ENCODE measurements around the gene KRTAP19-8. TPM values are rescaled to one million over a fixed set of nuclear protein-coding genes. Genes with fewer than 3 reads are reported as not detected.

KRTAP19-8 gene
- total RNA-seq, 5 donors from 2014 or later (not counting 1 experiment from before 2014, with no cell fraction given), result not detected

- peaks cover 4 to 17% (median 17%) of the 10 kb centered on the region in 3 donors for H3K4me1 Mint-ChIP-seq
- ATAC-seq (replicated peaks in 1 of 4), result no peak
- H3K4me3 Mint-ChIP-seq, result no peak overlapping the region
- H3K27ac ChIP-seq (ENCODE audit: low read length), result no peak overlapping the region
- no peak overlapping the region for H3K4me3 ChIP-seq (ENCODE audit: control insufficient read depth in 1 of 2, extremely low read depth in 1 of 2, low read length in 1 of 2)
- H3K36me3 ChIP-seq (ENCODE audit: control insufficient read depth in 2 of 2, extremely low read depth in 1 of 2, insufficient read depth in 1 of 2, low read length in 1 of 2), result no peaks in the 10 kb centered on the region
- H3K9me3 ChIP-seq, result no peaks in the 10 kb centered on the region
- POLR2A ChIA-PET, result no interaction called here
- H3K4me1 ChIP-seq (ENCODE audit: control insufficient read depth in 1 of 2, extremely low read depth in 1 of 2, insufficient read depth in 2 of 2, low read length in 2 of 2), result peaks cover 0 to 10% of the 10 kb centered on the region in 2 experiments
- DNase-seq, result no peak
- no peaks in the 10 kb centered on the region for H3K9me3 Mint-ChIP-seq
- no peaks in the 10 kb centered on the region for H3K36me3 Mint-ChIP-seq
- WGBS (ENCODE audit: insufficient coverage), result no CpG with 5 or more reads among the region's 2 CpGs
- CTCF ChIA-PET, result no interaction called here
- no peak overlapping the region for H3K27ac Mint-ChIP-seq
- peaks cover 8 to 25% of the 10 kb centered on the region in 2 donors for H3K27me3 Mint-ChIP-seq
- peaks cover 0 to 3% of the 10 kb centered on the region in 2 experiments for H3K27me3 ChIP-seq (replicated peaks in 1 of 2; ENCODE audit: control insufficient read depth in 2 of 2, extremely low read depth in 1 of 2, insufficient read depth in 2 of 2, low read length in 1 of 2)
Measured at GRCh38 chr21:31018232-31018631, 20.0 kb downstream of the KRTAP19-8 start.

DNA sequence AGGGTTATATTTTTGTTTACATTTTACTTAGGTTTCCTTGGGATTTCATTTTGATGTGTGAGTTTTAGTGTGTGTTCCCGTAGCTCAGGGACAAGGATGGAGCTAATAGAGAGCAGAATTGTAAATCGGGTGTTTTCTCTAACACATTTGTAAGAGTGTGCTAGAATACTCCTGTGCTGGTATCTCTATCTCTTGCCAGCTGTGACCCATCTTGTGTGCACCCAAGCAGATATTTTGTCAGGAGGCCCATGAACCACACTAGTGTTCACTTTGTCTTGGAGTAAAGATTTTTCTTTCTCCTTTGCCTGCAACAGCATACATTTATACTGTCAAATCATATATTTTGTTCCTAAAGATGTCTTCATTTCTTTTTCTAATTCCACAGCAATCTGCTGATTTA, 23.4 kb downstream of the KRTAP19-8 start:
- WGBS (ENCODE audit: insufficient coverage), result no CpG with 5 or more reads among the region's 2 CpGs
- Mint-ChIP-seq H3K27ac (peak overlapping the region; percentile 45 to 74), H3K4me1 (peaks cover 24 to 46% (median 39%) of the 10 kb centered on the region in 3 donors), H3K27me3 (peaks cover 3 to 10% of the 10 kb centered on the region in 2 donors), H3K36me3 (no peaks in the 10 kb centered on the region), H3K4me3 (no peak overlapping the region), H3K9me3 (no peaks in the 10 kb centered on the region)
- ChIA-PET CTCF (no interaction called here), POLR2A (interaction anchor here in 1 of 2 donors (0.6 kb wide), 1 partner anchor 58 kb away, joined by 6 read pairs; no protein-coding TSS in a partner anchor)
- DNase-seq (no peak), ATAC-seq (replicated peaks in 1 of 4) (no peak)
- Histone ChIP-seq H3K27ac (ENCODE audit: low read length) (no peak overlapping the region), H3K9me3 (no peaks in the 10 kb centered on the region), H3K27me3 (replicated peaks in 1 of 2; ENCODE audit: control insufficient read depth in 2 of 2, extremely low read depth in 1 of 2, insufficient read depth in 2 of 2, low read length in 1 of 2) (no peaks in the 10 kb centered on the region), H3K4me1 (ENCODE audit: control insufficient read depth in 1 of 2, extremely low read depth in 1 of 2, insufficient read depth in 2 of 2, low read length in 2 of 2) (peaks cover 0 to 23% of the 10 kb centered on the region in 2 experiments), H3K4me3 (ENCODE audit: control insufficient read depth in 1 of 2, extremely low read depth in 1 of 2, low read length in 1 of 2) (no peak overlapping the region), H3K36me3 (ENCODE audit: control insufficient read depth in 2 of 2, extremely low read depth in 1 of 2, insufficient read depth in 1 of 2, low read length in 1 of 2) (no peaks in the 10 kb centered on the region)

DNA sequence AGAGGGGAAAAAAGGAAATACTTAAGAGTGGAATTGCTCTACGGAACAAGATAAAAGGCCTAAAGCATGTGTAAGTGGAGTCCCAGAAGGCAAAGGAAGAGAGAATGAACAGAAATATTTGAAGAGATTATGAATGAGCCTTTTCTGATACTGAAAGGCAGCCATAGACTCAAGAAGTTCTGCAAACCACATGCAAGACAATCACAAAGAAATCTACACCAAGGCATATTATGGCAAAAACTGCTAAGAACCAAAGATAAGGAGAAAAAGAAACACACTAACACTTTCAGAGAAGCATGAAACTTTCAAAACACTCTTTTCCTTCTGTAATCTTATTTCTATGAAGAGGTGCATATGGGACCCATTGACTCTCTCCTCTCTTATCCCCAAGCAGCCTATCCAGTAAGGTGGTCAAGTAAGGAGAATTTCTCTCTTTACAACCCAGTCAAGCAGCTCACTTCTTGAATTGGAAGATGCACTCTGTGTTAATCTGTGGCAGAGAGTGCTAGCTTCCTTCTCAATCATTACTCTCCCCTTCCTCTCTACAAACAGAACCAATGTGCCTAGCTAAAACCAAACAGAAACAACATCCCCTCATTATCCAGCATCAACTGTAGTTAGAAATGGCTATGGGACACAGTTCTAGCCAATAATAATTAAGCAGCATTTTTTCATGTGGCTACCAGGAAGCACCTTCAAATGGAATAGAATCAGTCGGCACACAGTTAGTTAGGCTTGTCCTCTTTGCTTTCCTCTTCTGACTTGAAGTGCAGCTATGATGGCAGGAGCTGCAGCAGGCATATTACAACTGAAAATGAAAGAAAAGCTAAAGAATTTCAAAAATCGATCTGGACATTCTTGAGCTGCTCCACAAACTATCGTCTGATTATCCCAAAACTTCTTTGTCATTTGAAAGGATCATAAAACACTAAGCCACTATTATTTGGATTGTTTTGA, 25.9 kb downstream of the KRTAP19-8 start:
- H3K27ac ChIP-seq (ENCODE audit: low read length), result peak overlapping the region; percentile 73
- DNase-seq, result peak in 1 of 35 experiments; percentile 11
- Mint-ChIP-seq H3K4me1 (peaks cover 24 to 50% (median 39%) of the 10 kb centered on the region in 3 donors), H3K27me3 (peaks cover 0 to 7% of the 10 kb centered on the region in 2 donors), H3K9me3 (no peaks in the 10 kb centered on the region), H3K4me3 (peak overlapping the region; percentile 7 to 49 (median 44)), H3K36me3 (no peaks in the 10 kb centered on the region), H3K27ac (peak overlapping the region; percentile 94 to 96)
- POLR2A ChIA-PET, result no interaction called here
- peaks cover 0 to 23% of the 10 kb centered on the region in 2 experiments for H3K4me1 ChIP-seq (ENCODE audit: control insufficient read depth in 1 of 2, extremely low read depth in 1 of 2, insufficient read depth in 2 of 2, low read length in 2 of 2)
- H3K27me3 ChIP-seq (replicated peaks in 1 of 2; ENCODE audit: control insufficient read depth in 2 of 2, extremely low read depth in 1 of 2, insufficient read depth in 2 of 2, low read length in 1 of 2), result no peaks in the 10 kb centered on the region
- no CpG with 5 or more reads among the region's 4 CpGs for WGBS (ENCODE audit: insufficient coverage)
- CTCF ChIA-PET, result interaction anchor here in 1 of 2 donors (0.6 to 0.9 kb wide), 3 partner anchors 19 to 181 kb away, joined by 3 to 4 read pairs (median 4); no protein-coding TSS in a partner anchor
- no peaks in the 10 kb centered on the region for H3K36me3 ChIP-seq (ENCODE audit: control insufficient read depth in 2 of 2, extremely low read depth in 1 of 2, insufficient read depth in 1 of 2, low read length in 1 of 2)
- peak in 2 of 4 experiments; percentile 46 to 47 for ATAC-seq (replicated peaks in 1 of 4)
- H3K9me3 ChIP-seq, result no peaks in the 10 kb centered on the region
- no peak overlapping the region for H3K4me3 ChIP-seq (ENCODE audit: control insufficient read depth in 1 of 2, extremely low read depth in 1 of 2, low read length in 1 of 2)

GRCh38 chr21:31011412-31011811, 26.9 kb downstream of the KRTAP19-8 start:
- H3K9me3 Mint-ChIP-seq, result peaks cover 3 to 4% (median 3%) of the 10 kb centered on the region in 3 donors
- ATAC-seq (replicated peaks in 1 of 4), result peak in 3 of 4 experiments; percentile 61 to 80 (median 63)
- H3K4me1 ChIP-seq (ENCODE audit: control insufficient read depth in 1 of 2, extremely low read depth in 1 of 2, insufficient read depth in 2 of 2, low read length in 2 of 2), result peaks cover 0 to 19% of the 10 kb centered on the region in 2 experiments
- peaks cover 24 to 45% (median 34%) of the 10 kb centered on the region in 3 donors for H3K4me1 Mint-ChIP-seq
- WGBS (ENCODE audit: insufficient coverage), result 20% methylated on average over 1 of the region's 1 CpG
- peak overlapping the region; percentile 71 to 89 for H3K27ac Mint-ChIP-seq
- ChIA-PET POLR2A (interaction anchor here in 1 of 2 donors (0.6 kb wide), 1 partner anchor 171 kb away, joined by 5 read pairs; no protein-coding TSS in a partner anchor), CTCF (no interaction called here)
- DNase-seq, result peak in 25 of 35 experiments; percentile 0 to 48 (median 12)
- peaks cover 0 to 8% of the 10 kb centered on the region in 2 donors for H3K27me3 Mint-ChIP-seq
- H3K36me3 Mint-ChIP-seq, result no peaks in the 10 kb centered on the region
- H3K36me3 ChIP-seq (ENCODE audit: control insufficient read depth in 2 of 2, extremely low read depth in 1 of 2, insufficient read depth in 1 of 2, low read length in 1 of 2), result no peaks in the 10 kb centered on the region
- no peaks in the 10 kb centered on the region for H3K27me3 ChIP-seq (replicated peaks in 1 of 2; ENCODE audit: control insufficient read depth in 2 of 2, extremely low read depth in 1 of 2, insufficient read depth in 2 of 2, low read length in 1 of 2)
- H3K4me3 Mint-ChIP-seq, result peak overlapping the region in 1 of 3 donors; percentile 25
- no peaks in the 10 kb centered on the region for H3K9me3 ChIP-seq
- peak overlapping the region; percentile 73 for H3K27ac ChIP-seq (ENCODE audit: low read length)
- no peak overlapping the region for H3K4me3 ChIP-seq (ENCODE audit: control insufficient read depth in 1 of 2, extremely low read depth in 1 of 2, low read length in 1 of 2)

- Histone ChIP-seq H3K36me3 (ENCODE audit: control insufficient read depth in 2 of 2, extremely low read depth in 1 of 2, insufficient read depth in 1 of 2, low read length in 1 of 2) (no peaks in the 10 kb centered on the region), H3K27ac (ENCODE audit: low read length) (no peak overlapping the region), H3K4me3 (ENCODE audit: control insufficient read depth in 1 of 2, extremely low read depth in 1 of 2, low read length in 1 of 2) (no peak overlapping the region), H3K9me3 (no peaks in the 10 kb centered on the region), H3K4me1 (ENCODE audit: control insufficient read depth in 1 of 2, extremely low read depth in 1 of 2, insufficient read depth in 2 of 2, low read length in 2 of 2) (peaks cover 0 to 14% of the 10 kb centered on the region in 2 experiments), H3K27me3 (replicated peaks in 1 of 2; ENCODE audit: control insufficient read depth in 2 of 2, extremely low read depth in 1 of 2, insufficient read depth in 2 of 2, low read length in 1 of 2) (peaks cover 0 to 5% of the 10 kb centered on the region in 2 experiments)
- 80% methylated on average over 1 of the region's 1 CpG for WGBS (ENCODE audit: insufficient coverage)
- Mint-ChIP-seq H3K27ac (no peak overlapping the region), H3K27me3 (peaks cover 0 to 8% of the 10 kb centered on the region in 2 donors), H3K9me3 (peaks cover 3 to 4% (median 3%) of the 10 kb centered on the region in 3 donors), H3K4me3 (no peak overlapping the region), H3K4me1 (peaks cover 21 to 37% (median 25%) of the 10 kb centered on the region in 3 donors), H3K36me3 (no peaks in the 10 kb centered on the region)
- no peak for DNase-seq
- ATAC-seq (replicated peaks in 1 of 4), result no peak
- POLR2A ChIA-PET, result no interaction called here
- CTCF ChIA-PET, result no interaction called here
Measured at GRCh38 chr21:31008355-31008754, 29.9 kb downstream of the KRTAP19-8 start.

DNA sequence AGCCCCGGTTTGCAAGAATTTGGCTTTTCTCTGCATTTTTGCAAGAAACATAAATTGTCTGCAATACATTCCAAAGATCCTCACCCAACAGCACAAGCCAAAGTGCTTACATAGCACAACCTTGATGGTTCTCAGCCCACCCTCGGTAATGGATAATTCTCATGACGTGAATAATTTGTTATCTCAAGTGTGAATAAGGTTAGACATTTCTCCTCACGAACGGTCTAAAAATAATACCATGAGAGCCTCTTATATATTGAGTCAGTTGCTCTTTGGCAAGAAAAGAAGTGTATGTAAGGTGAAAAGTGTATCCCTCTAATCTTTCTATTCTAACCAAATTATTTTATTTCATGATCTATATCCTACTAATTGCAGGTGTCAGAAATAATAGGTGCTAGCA, 33.3 kb downstream of the KRTAP19-8 start:
- Mint-ChIP-seq H3K9me3 (peaks cover 3 to 4% (median 3%) of the 10 kb centered on the region in 3 donors), H3K27me3 (peaks cover 2 to 17% of the 10 kb centered on the region in 2 donors), H3K4me1 (peaks cover 0 to 5% (median 0%) of the 10 kb centered on the region in 3 donors), H3K27ac (no peak overlapping the region), H3K36me3 (no peaks in the 10 kb centered on the region), H3K4me3 (no peak overlapping the region)
- ATAC-seq (replicated peaks in 1 of 4), result no peak
- 100% methylated on average over 1 of the region's 5 CpGs for WGBS (ENCODE audit: insufficient coverage)
- H3K36me3 ChIP-seq (ENCODE audit: control insufficient read depth in 2 of 2, extremely low read depth in 1 of 2, insufficient read depth in 1 of 2, low read length in 1 of 2), result no peaks in the 10 kb centered on the region
- no peak overlapping the region for H3K4me3 ChIP-seq (ENCODE audit: control insufficient read depth in 1 of 2, extremely low read depth in 1 of 2, low read length in 1 of 2)
- no peaks in the 10 kb centered on the region for H3K9me3 ChIP-seq
- no peak for DNase-seq
- POLR2A ChIA-PET, result no interaction called here
- no peaks in the 10 kb centered on the region for H3K4me1 ChIP-seq (ENCODE audit: control insufficient read depth in 1 of 2, extremely low read depth in 1 of 2, insufficient read depth in 2 of 2, low read length in 2 of 2)
- H3K27me3 ChIP-seq (replicated peaks in 1 of 2; ENCODE audit: control insufficient read depth in 2 of 2, extremely low read depth in 1 of 2, insufficient read depth in 2 of 2, low read length in 1 of 2), result peaks cover 0 to 5% of the 10 kb centered on the region in 2 experiments
- CTCF ChIA-PET, result no interaction called here
- no peak overlapping the region for H3K27ac ChIP-seq (ENCODE audit: low read length)

Data from T-cell (primary cell).